Neural crest cell (in vitro differentiated cells): ENCODE data around the gene GLT8D2. TPM values are rescaled to one million over a fixed set of nuclear protein-coding genes. Genes with fewer than 3 reads are reported as not detected.
A peak's percentile ranks its signal among the peaks of the same experiment; 100 is the strongest.

Source experiments
- DNase-seq: peaks from one replicate; pipeline ENCODE4 v3.0.0; 2021; ENCODE audit warnings: low read depth, mixed read lengths, low spot score
- H3K27ac Mint-ChIP-seq: one replicate; pipeline ENCODE4 v1.8.0; 2021; ENCODE audit warnings: mild to moderate bottlenecking, mixed read lengths; ENCODE audit not compliant: unreplicated experiment
- H3K27me3 Mint-ChIP-seq: 2 replicates; pipeline ENCODE4 v1.8.0; 2021; ENCODE audit warnings: low read depth, mild to moderate bottlenecking, mixed read lengths
- H3K36me3 Mint-ChIP-seq: 2 replicates; pipeline ENCODE4 v1.8.0; 2021; ENCODE audit warnings: low read depth, mild to moderate bottlenecking, mixed read lengths
- H3K4me1 Mint-ChIP-seq: 2 replicates; pipeline ENCODE4 v1.8.0; 2021; ENCODE audit warnings: mixed read lengths
- H3K4me3 Mint-ChIP-seq: one replicate; pipeline ENCODE4 v1.8.0; 2021; ENCODE audit warnings: mild to moderate bottlenecking, mixed read lengths
- H3K9me3 Mint-ChIP-seq: 2 replicates; pipeline ENCODE4 v1.8.0; 2021; ENCODE audit warnings: mixed read lengths
- CTCF ChIP-seq: fragments of 200-600 bp; sonication (generic); conservative IDR thresholded peaks from 2 replicates; pipeline ENCODE4 v1.5.0; 2021; ENCODE audit warnings: antibody characterized with exemption, mild to moderate bottlenecking
- total RNA-seq: library from RNA; stranded (reverse); gene quantifications from 2 replicates; pipeline ENCODE4 v1.2.1, GENCODE V29; 2021

GLT8D2 gene
- total RNA-seq, 1 donor from 2014 or later: 1.5 TPM

DNA sequence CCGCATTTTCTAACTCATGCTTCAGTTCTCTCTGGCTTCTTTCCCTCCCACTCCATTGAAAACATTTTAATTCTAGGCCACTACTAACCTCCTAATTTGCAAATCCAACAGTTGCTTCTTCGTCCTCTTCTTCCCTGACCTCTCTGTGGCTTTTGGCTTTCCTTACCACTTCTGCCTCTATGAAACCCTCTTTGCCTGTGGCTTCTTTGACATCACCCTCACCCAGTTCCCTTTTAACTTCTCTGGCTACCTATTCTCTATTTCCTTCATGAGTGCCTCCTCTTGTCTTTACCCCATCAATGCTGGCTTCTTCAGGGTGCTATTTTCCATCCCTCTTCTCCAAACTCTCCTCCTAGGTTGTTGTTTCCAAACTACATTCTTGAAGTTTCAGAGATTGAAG lies 10.0 kb upstream of the GLT8D2 start:
- Mint-ChIP-seq H3K4me3 (no peak overlapping the region), H3K36me3 (no peaks in the 10 kb centered on the region), H3K4me1 (peaks cover 4% of the 10 kb centered on the region), H3K9me3 (no peaks in the 10 kb centered on the region), H3K27ac (no peak overlapping the region), H3K27me3 (peaks cover 41% of the 10 kb centered on the region)
- no peak for DNase-seq
- no peak for TF ChIP-seq CTCF

DNA sequence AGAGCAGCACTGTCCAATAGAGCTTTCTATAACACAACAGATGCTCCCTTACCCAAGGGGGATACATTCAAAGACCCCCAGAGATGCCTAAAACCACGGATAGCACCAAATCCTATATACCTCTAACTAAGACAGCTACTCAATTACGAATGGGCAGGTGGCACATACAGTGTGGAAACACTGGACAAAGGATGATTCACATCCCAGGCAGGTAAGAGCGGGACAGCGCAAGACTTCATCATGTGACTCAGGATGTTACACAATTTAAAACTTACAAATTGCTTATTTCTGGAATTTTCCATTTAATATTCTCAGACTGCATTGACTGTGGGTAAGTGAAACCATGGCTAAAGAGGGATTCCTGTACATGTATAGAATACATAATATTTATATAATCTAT lies 8.8 kb upstream of the GLT8D2 start:
- Mint-ChIP-seq H3K4me1 (peaks cover 3% of the 10 kb centered on the region), H3K27ac (no peak overlapping the region)
- TF ChIP-seq CTCF: no peak

DNA sequence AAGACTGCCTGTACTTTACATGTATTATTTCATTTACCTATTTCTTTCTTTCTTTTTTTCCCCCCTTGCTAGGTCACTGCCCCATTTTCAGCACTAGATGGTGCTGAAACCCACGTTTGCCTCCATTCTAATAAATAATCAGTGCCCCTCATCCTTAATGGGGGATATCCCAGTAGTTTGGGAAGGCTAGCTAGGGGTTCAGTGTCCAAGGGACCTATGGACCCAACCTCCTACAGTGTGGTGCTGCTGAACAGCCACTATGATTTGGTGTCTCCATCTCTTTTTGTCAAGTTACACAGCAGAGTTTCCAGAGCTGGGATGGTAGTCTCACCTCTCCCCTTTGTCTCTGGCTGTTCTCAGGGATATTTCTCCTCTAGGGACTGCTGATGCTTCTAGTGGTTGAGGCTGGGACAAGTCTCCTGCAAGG lies 7.8 kb upstream of the GLT8D2 start:
- peaks cover 52% of the 10 kb centered on the region for H3K27me3 Mint-ChIP-seq
- TF ChIP-seq CTCF: peak; percentile 73
- no peak overlapping the region for H3K27ac Mint-ChIP-seq
- no peak overlapping the region for H3K4me3 Mint-ChIP-seq
- DNase-seq: no peak
- no peaks in the 10 kb centered on the region for H3K9me3 Mint-ChIP-seq
- no peaks in the 10 kb centered on the region for H3K36me3 Mint-ChIP-seq
- no peaks in the 10 kb centered on the region for H3K4me1 Mint-ChIP-seq

More for the DNA sequence above, 8.8 kb upstream of the GLT8D2 start:
- no peak for DNase-seq
- no peaks in the 10 kb centered on the region for H3K36me3 Mint-ChIP-seq
- H3K9me3 Mint-ChIP-seq: no peaks in the 10 kb centered on the region
- peaks cover 50% of the 10 kb centered on the region for H3K27me3 Mint-ChIP-seq
- peak overlapping the region; percentile 3 for H3K4me3 Mint-ChIP-seq

DNA sequence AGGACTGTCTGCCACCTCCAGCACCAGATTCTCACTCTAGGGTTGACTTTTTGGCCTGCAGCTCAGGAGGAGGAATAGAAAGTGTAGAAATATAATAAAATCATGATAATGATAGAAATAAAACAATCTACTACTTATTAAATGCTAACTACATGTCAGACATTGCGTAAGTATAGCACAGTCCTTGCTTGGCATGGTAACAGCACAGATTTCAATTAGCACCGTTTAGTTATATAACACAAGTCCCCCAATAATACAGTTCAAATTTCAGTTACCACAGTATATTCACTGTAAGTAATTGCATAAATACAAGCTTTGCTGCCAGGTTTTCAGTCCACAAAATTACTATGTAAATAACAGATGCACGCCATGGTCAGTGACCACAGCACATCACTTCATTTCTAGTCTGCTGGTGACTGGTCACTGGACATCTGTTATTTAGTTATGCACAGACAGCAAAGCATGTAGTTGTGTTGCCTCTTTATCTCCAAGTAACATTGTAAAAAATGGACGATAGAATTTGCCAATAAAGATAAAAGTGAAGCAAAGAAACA lies 6.5 kb upstream of the GLT8D2 start:
- Mint-ChIP-seq H3K27me3 (peaks cover 55% of the 10 kb centered on the region), H3K36me3 (no peaks in the 10 kb centered on the region), H3K27ac (no peak overlapping the region), H3K4me3 (no peak overlapping the region), H3K4me1 (no peaks in the 10 kb centered on the region), H3K9me3 (no peaks in the 10 kb centered on the region)
- no peak for TF ChIP-seq CTCF
- no peak for DNase-seq

- Mint-ChIP-seq H3K27me3 (peaks cover 52% of the 10 kb centered on the region), H3K4me3 (no peak overlapping the region), H3K4me1 (no peaks in the 10 kb centered on the region), H3K27ac (no peak overlapping the region), H3K36me3 (no peaks in the 10 kb centered on the region), H3K9me3 (no peaks in the 10 kb centered on the region)
- no peak for TF ChIP-seq CTCF
- DNase-seq: no peak
These were observed 5.8 kb upstream of the GLT8D2 start for GRCh38 chr12:104055686-104056388.
